Activated CD4-positive, alpha-beta T cell treated with anti-CD3 and anti-CD28 coated beads, Interleukin-2, amount 50 U/mL, for 16 hours (primary cell): ENCODE results near the gene CDX1.

ENCODE experiments used
- DNase-seq: peaks from one replicate; pipeline ENCODE4 v3.0.0-alpha.2; 2020

Gene CDX1

GRCh38 chr5:150184990-150185912, 18.7 kb downstream of the CDX1 start:
- no peak for DNase-seq

GRCh38 chr5:150186137-150186536, 19.6 kb downstream of the CDX1 start:
- DNase-seq = no peak

- DNase-seq = no peak
Measured at GRCh38 chr5:150186897-150187296, 20.3 kb downstream of the CDX1 start.

GRCh38 chr5:150188146-150188842, 21.7 kb downstream of the CDX1 start:
- DNase-seq = no peak

GRCh38 chr5:150189326-150189725, 22.7 kb downstream of the CDX1 start:
- DNase-seq = no peak

- no peak for DNase-seq
Measured at GRCh38 chr5:150189728-150190502, 23.3 kb downstream of the CDX1 start, which contains the start of gene SLC6A7. TSS of gene SLC6A7 (plus strand) at chr5:150190062. CDS start at chr5:150190328, 266 bp downstream.

- DNase-seq = no peak
Measured at GRCh38 chr5:150190503-150190979, 24.0 kb downstream of the CDX1 start.

- no peak for DNase-seq
Measured at GRCh38 chr5:150190987-150191386, 24.4 kb downstream of the CDX1 start.

- no peak for DNase-seq
Measured at GRCh38 chr5:150192462-150192861, 25.9 kb downstream of the CDX1 start.

GRCh38 chr5:150195736-150196485, 29.3 kb downstream of the CDX1 start:
- DNase-seq = no peak

GRCh38 chr5:150196514-150196913, 29.9 kb downstream of the CDX1 start:
- no peak for DNase-seq

GRCh38 chr5:150196986-150197385, 30.4 kb downstream of the CDX1 start:
- no peak for DNase-seq

GRCh38 chr5:150197476-150197875, 30.9 kb downstream of the CDX1 start:
- no peak for DNase-seq

GRCh38 chr5:150202501-150202900, 35.9 kb downstream of the CDX1 start:
- no peak for DNase-seq

GRCh38 chr5:150203832-150204589, 37.4 kb downstream of the CDX1 start:
- no peak for DNase-seq

GRCh38 chr5:150204590-150204960, 38.0 kb downstream of the CDX1 start:
- DNase-seq = no peak

GRCh38 chr5:150206098-150206778, 39.7 kb downstream of the CDX1 start:
- no peak for DNase-seq

- no peak for DNase-seq
Measured at GRCh38 chr5:150206779-150207115, 40.2 kb downstream of the CDX1 start.

- no peak for DNase-seq
Measured at GRCh38 chr5:150208187-150209098, 41.9 kb downstream of the CDX1 start.

GRCh38 chr5:150209099-150209635, 42.6 kb downstream of the CDX1 start:
- DNase-seq = no peak
